Mesendoderm (in vitro differentiated cells): Measurements from ENCODE around the gene CLGN.

ENCODE experiments used
- DNase-seq: peaks from one replicate; pipeline ENCODE4 v3.0.0; 2013
- H2AK5ac ChIP-seq: 2 replicates; pipeline ENCODE4 v1.6.1; 2013; ENCODE audit warnings: low read length, inconsistent platforms
- H2BK120ac ChIP-seq: 2 replicates; pipeline ENCODE4 v1.6.1; 2013; ENCODE audit warnings: low read depth, mild to moderate bottlenecking, low read length, moderate library complexity, mixed read lengths
- H2BK15ac ChIP-seq: replicated peaks from 2 replicates; pipeline ENCODE4 v1.6.1; 2013; ENCODE audit warnings: low read depth, mild to moderate bottlenecking, moderate library complexity
- H2BK5ac ChIP-seq: 2 replicates; pipeline ENCODE4 v1.6.1; 2013; ENCODE audit warnings: low read length, inconsistent platforms
- H3K18ac ChIP-seq: 2 replicates; pipeline ENCODE4 v1.6.1; 2013; ENCODE audit warnings: mild to moderate bottlenecking, low read length, mixed read lengths
- H3K23ac ChIP-seq: one replicate; pipeline ENCODE4 v1.6.1; 2013; ENCODE audit warnings: low read length
- H3K27ac ChIP-seq: 2 replicates; pipeline ENCODE4 v1.5.1; 2013; ENCODE audit warnings: low read depth, mild to moderate bottlenecking, inconsistent platforms, low read length, moderate library complexity
- H3K27me3 ChIP-seq: 2 replicates; pipeline ENCODE4 v1.6.1; 2013; ENCODE audit warnings: low read length, control low read depth, mild to moderate bottlenecking, inconsistent platforms; ENCODE audit not compliant: insufficient read depth, poor library complexity
- H3K36me3 ChIP-seq: 2 replicates; pipeline ENCODE4 v1.6.1; 2013; ENCODE audit warnings: low read length, inconsistent platforms; ENCODE audit not compliant: control insufficient read depth, insufficient read depth
- H3K4ac ChIP-seq: one replicate; pipeline ENCODE4 v1.6.1; 2013; ENCODE audit warnings: low read depth, mild to moderate bottlenecking, low read length, moderate library complexity
- H3K4me1 ChIP-seq: 2 replicates; pipeline ENCODE4 v1.6.1; 2013; ENCODE audit warnings: low read depth, low read length, inconsistent platforms; ENCODE audit not compliant: control insufficient read depth
- H3K4me2 ChIP-seq: 2 replicates; pipeline ENCODE4 v1.6.1; 2013; ENCODE audit warnings: low read length
- H3K4me3 ChIP-seq: 2 replicates; pipeline ENCODE4 v1.5.1; 2013; ENCODE audit warnings: mild to moderate bottlenecking, low read length
- H3K56ac ChIP-seq: one replicate; pipeline ENCODE4 v1.6.1; 2013; ENCODE audit warnings: low read length
- H3K79me1 ChIP-seq: 2 replicates; pipeline ENCODE4 v1.6.1; 2013; ENCODE audit warnings: low read length, inconsistent platforms
- H3K79me2 ChIP-seq: 2 replicates; pipeline ENCODE4 v1.6.1; 2013; ENCODE audit warnings: mild to moderate bottlenecking, low read length; ENCODE audit not compliant: control insufficient read depth, insufficient read depth
- H3K9ac ChIP-seq: 2 replicates; pipeline ENCODE4 v1.6.1; 2013; ENCODE audit warnings: low read length, inconsistent platforms
- H4K5ac ChIP-seq: one replicate; pipeline ENCODE4 v1.6.1; 2013; ENCODE audit warnings: low read length
- H4K8ac ChIP-seq: one replicate; pipeline ENCODE4 v1.6.1; 2013; ENCODE audit warnings: low read depth, mild to moderate bottlenecking, control low read depth, low read length, moderate library complexity
- WGBS: extraction: QIAGEN DNeasy Blood & Tissue Kit; methylation state at CpG from one replicate; pipeline ENCODE4 v1.1.7; 2013; ENCODE audit warnings: low lambda C conversion rate, missing lambda C conversion rate; ENCODE audit not compliant: insufficient coverage; ENCODE audit errors: extremely low coverage; 5-methylcytosine and 5-hydroxymethylcytosine counted together

The CLGN gene

DNA sequence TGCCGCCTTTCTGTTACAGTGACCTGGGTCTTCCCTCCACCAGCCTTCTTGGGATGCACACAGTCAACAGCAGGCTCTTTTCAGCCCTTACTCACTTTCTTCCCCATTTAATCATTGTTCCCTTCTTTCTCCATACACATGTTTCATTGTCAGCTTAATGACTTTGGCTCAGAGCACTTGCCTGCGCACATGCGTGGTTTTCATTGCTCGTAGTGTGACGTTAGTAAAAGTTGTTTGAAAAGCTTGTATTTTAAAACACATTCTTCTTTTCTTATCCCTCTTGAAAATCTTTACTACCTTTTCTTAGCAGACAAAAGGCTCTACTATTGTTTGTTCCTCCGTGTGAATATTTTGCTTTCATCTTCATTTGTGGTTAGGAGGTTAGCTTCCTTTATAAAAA, 73.7 kb downstream of the CLGN start:
- Histone ChIP-seq H2BK15ac (no peak overlapping the region), H2AK5ac (no peak overlapping the region), H3K18ac (no peak overlapping the region), H3K23ac (no peak overlapping the region), H3K79me1 (no peaks in the 10 kb centered on the region), H2BK5ac (no peak overlapping the region), H2BK120ac (no peak overlapping the region), H3K4me2 (no peak overlapping the region), H4K8ac (no peak overlapping the region), H3K27me3 (no peaks in the 10 kb centered on the region), H3K27ac (no peak overlapping the region), H4K5ac (no peak overlapping the region), H3K56ac (no peak overlapping the region), H3K4ac (no peak overlapping the region), H3K4me1 (peaks cover 11% of the 10 kb centered on the region), H3K4me3 (no peak overlapping the region), H3K9ac (no peak overlapping the region), H3K36me3 (no peaks in the 10 kb centered on the region), H3K79me2 (no peaks in the 10 kb centered on the region)
- WGBS, result no CpG with 5 or more reads among the region's 6 CpGs
- no peak for DNase-seq

- Histone ChIP-seq H4K8ac (no peak overlapping the region), H3K4me2 (no peak overlapping the region), H3K56ac (no peak overlapping the region), H3K9ac (no peak overlapping the region), H3K27ac (no peak overlapping the region), H3K79me1 (no peaks in the 10 kb centered on the region), H3K79me2 (no peaks in the 10 kb centered on the region), H3K18ac (peak overlapping the region; percentile 11), H4K5ac (no peak overlapping the region), H3K4me1 (peaks cover 4% of the 10 kb centered on the region), H3K4ac (no peak overlapping the region), H2AK5ac (no peak overlapping the region), H2BK120ac (no peak overlapping the region), H3K27me3 (no peaks in the 10 kb centered on the region), H3K4me3 (no peak overlapping the region), H3K23ac (no peak overlapping the region), H3K36me3 (no peaks in the 10 kb centered on the region), H2BK15ac (peak overlapping the region; percentile 14), H2BK5ac (no peak overlapping the region)
- DNase-seq, result no peak
- WGBS, result no CpG with 5 or more reads among the region's 28 CpGs
These were observed 76.1 kb downstream of the CLGN start for GRCh38 chr4:140351093-140352075.

GRCh38 chr4:140349816-140350215, 77.6 kb downstream of the CLGN start:
- no peak overlapping the region for H3K9ac ChIP-seq
- no peak overlapping the region for H3K4me3 ChIP-seq
- H2BK120ac ChIP-seq, result no peak overlapping the region
- H2BK5ac ChIP-seq, result no peak overlapping the region
- no peak overlapping the region for H4K8ac ChIP-seq
- H3K79me1 ChIP-seq, result no peaks in the 10 kb centered on the region
- no peak overlapping the region for H4K5ac ChIP-seq
- H3K56ac ChIP-seq, result no peak overlapping the region
- no peak overlapping the region for H3K4me2 ChIP-seq
- H3K27ac ChIP-seq, result no peak overlapping the region
- no peak overlapping the region for H2BK15ac ChIP-seq
- H3K27me3 ChIP-seq, result no peaks in the 10 kb centered on the region
- no peaks in the 10 kb centered on the region for H3K36me3 ChIP-seq
- H3K4me1 ChIP-seq, result peaks cover 5% of the 10 kb centered on the region
- no CpG with 5 or more reads among the region's 2 CpGs for WGBS
- DNase-seq, result peak; percentile 89
- no peak overlapping the region for H3K18ac ChIP-seq
- no peak overlapping the region for H3K4ac ChIP-seq
- no peak overlapping the region for H2AK5ac ChIP-seq
- H3K79me2 ChIP-seq, result no peaks in the 10 kb centered on the region
- no peak overlapping the region for H3K23ac ChIP-seq

DNA sequence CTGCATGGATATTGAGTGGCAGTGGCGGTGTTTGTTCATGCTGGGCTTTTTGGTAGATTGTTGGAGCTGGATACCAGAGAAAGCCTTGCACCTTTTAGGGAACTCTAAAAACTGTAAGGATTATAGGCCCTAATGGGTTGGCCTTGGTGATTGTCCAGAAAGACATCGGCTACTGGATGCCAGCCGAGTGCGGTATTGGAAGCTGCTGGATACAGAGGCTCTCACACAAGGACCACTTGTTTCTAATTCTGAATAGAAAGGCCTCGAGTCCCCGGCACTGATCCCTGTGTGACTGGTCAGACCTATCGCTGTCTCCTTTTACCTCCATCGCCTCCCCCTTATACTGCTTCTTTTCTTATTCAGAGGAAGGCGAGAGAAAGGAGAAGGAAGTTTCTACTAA, 81.3 kb downstream of the CLGN start:
- Histone ChIP-seq H3K4ac (no peak overlapping the region), H4K8ac (no peak overlapping the region), H3K27ac (no peak overlapping the region), H3K4me2 (no peak overlapping the region), H2BK5ac (no peak overlapping the region), H3K27me3 (no peaks in the 10 kb centered on the region), H3K9ac (no peak overlapping the region), H3K56ac (no peak overlapping the region), H3K4me3 (no peak overlapping the region), H3K18ac (no peak overlapping the region), H2BK15ac (peak overlapping the region; percentile 41), H3K23ac (no peak overlapping the region), H3K79me1 (no peaks in the 10 kb centered on the region), H3K36me3 (no peaks in the 10 kb centered on the region), H3K4me1 (peaks cover 6% of the 10 kb centered on the region), H2BK120ac (no peak overlapping the region), H2AK5ac (no peak overlapping the region), H4K5ac (no peak overlapping the region), H3K79me2 (no peaks in the 10 kb centered on the region)
- no CpG with 5 or more reads among the region's 9 CpGs for WGBS
- DNase-seq, result no peak

DNA sequence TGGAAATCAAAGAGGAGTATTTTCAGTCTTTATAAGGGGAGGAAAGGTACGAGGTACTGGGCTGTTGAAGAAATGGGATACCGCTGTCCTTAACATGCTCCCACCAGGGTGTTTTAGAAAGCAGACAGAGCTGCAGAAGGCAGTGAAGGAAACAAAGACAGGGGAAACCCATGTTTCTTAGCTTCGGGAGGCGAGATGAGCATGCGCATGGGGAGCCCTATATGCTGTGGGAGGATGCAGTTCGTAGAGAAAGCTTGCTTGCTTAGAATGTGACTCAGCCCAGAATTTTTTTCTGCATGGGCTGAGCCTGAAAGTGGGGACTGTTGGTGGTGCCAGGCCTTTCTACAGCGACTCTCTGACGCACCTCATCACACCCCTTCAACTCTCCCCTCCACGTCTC, 82.8 kb downstream of the CLGN start:
- no peak overlapping the region for H3K27ac ChIP-seq
- peak; percentile 26 for DNase-seq
- no peaks in the 10 kb centered on the region for H3K79me1 ChIP-seq
- no peak overlapping the region for H3K4me3 ChIP-seq
- H2BK15ac ChIP-seq, result no peak overlapping the region
- no peak overlapping the region for H3K56ac ChIP-seq
- H2BK120ac ChIP-seq, result no peak overlapping the region
- peaks cover 3% of the 10 kb centered on the region for H3K4me1 ChIP-seq
- no peaks in the 10 kb centered on the region for H3K36me3 ChIP-seq
- H2BK5ac ChIP-seq, result no peak overlapping the region
- no peak overlapping the region for H3K23ac ChIP-seq
- no peak overlapping the region for H3K4me2 ChIP-seq
- H3K4ac ChIP-seq, result no peak overlapping the region
- no peak overlapping the region for H3K9ac ChIP-seq
- no peaks in the 10 kb centered on the region for H3K27me3 ChIP-seq
- no peak overlapping the region for H4K5ac ChIP-seq
- H3K79me2 ChIP-seq, result no peaks in the 10 kb centered on the region
- no peak overlapping the region for H2AK5ac ChIP-seq
- H4K8ac ChIP-seq, result no peak overlapping the region
- H3K18ac ChIP-seq, result no peak overlapping the region
- WGBS, result no CpG with 5 or more reads among the region's 9 CpGs
